SK-N-SH (cell line): ENCODE results near the gene LRRC2. TPM values are rescaled to one million over a fixed set of nuclear protein-coding genes. Genes with fewer than 3 reads are reported as not detected.

ENCODE experiments used
- CTCF ChIA-PET: fragments of 300-600, 350-600 bp; formaldehyde crosslinking; extraction: SDS; loops from one replicate; lab custom pipeline; 2021; lab: Yijun Ruan, JAX
- POLR2A ChIA-PET: fragments of 350-600 bp; sonication (Branson Sonifier 250); formaldehyde crosslinking; extraction: SDS; loops from one replicate; lab custom pipeline; 2020; ENCODE audit warnings: antibody characterized with exemption, inconsistent platforms; lab: Yijun Ruan, JAX
- DNase-seq: peaks from one replicate; pipeline ENCODE4 v3.0.0; 2012
- H2AFZ ChIP-seq: fragments of 200-600 bp; sonication (generic); 2 replicates; pipeline ENCODE4 v1.8.1; 2016; ENCODE audit warnings: antibody characterized with exemption, mild to moderate bottlenecking, low read depth
- H3F3A ChIP-seq: fragments of 200-600 bp; sonication (generic); replicated peaks from 2 replicates; pipeline ENCODE3; 2016; ENCODE audit warnings: antibody characterized with exemption, mild to moderate bottlenecking; ENCODE audit not compliant: insufficient read depth
- H3K27ac ChIP-seq, 2 experiments: fragments of 200-500 bp in 1 of 2; fragments of 200-600 bp in 1 of 2; sonication (Bioruptor generic) in 1 of 2; sonication (generic), shearing (Covaris generic) in 1 of 2; 2 replicates each; pipeline versions ENCODE4 v1.5.1 to v1.6.1; 2014 to 2016; ENCODE audit warnings: low read depth in 2 of 2, inconsistent platforms in 1 of 2, low read length in 1 of 2, mild to moderate bottlenecking in 1 of 2, mixed read lengths in 1 of 2
- H3K27me3 ChIP-seq: fragments of 200-600 bp; sonication (generic), shearing (Covaris generic); 2 replicates; pipeline ENCODE4 v1.6.1; 2016; ENCODE audit warnings: mixed run types; ENCODE audit not compliant: insufficient read depth
- H3K36me3 ChIP-seq, 2 experiments: fragments of 200-500 bp in 1 of 2; fragments of 200-600 bp in 1 of 2; sonication (Bioruptor generic) in 1 of 2; sonication (generic) in 1 of 2; replicated peaks in 1 of 2; 2 replicates each; pipeline versions ENCODE3 to v1.5.1; 2014 to 2016; ENCODE audit warnings: low read length in 1 of 2, mild to moderate bottlenecking in 1 of 2; ENCODE audit not compliant: insufficient read depth in 2 of 2, control insufficient read depth in 1 of 2
- H3K4me1 ChIP-seq, 2 experiments: fragments of 200-500 bp in 1 of 2; fragments of 200-600 bp in 1 of 2; sonication (Bioruptor generic) in 1 of 2; sonication (generic), shearing (Covaris generic) in 1 of 2; 2 replicates each; pipeline versions ENCODE4 v1.5.1 to v1.6.1; 2014 to 2016; ENCODE audit warnings: low read depth in 1 of 2, low read length in 1 of 2, mixed run types in 1 of 2; ENCODE audit not compliant: insufficient read depth in 2 of 2, control insufficient read depth in 1 of 2
- H3K4me2 ChIP-seq: fragments of 200-600 bp; sonication (generic), shearing (Covaris generic); 2 replicates; pipeline ENCODE4 v1.6.1; 2017; ENCODE audit warnings: mixed run types
- H3K4me3 ChIP-seq, 2 experiments: fragments of 200-500 bp in 1 of 2; fragments of 200-600 bp in 1 of 2; sonication (Bioruptor generic) in 1 of 2; sonication (generic), shearing (Covaris generic) in 1 of 2; 2 replicates each; pipeline versions ENCODE4 v1.5.1 to v1.8.1; 2014 to 2016; ENCODE audit warnings: low read depth in 2 of 2, inconsistent platforms in 1 of 2, low read length in 1 of 2, mild to moderate bottlenecking in 1 of 2, mixed read lengths in 1 of 2, moderate library complexity in 1 of 2
- H3K79me2 ChIP-seq: fragments of 200-600 bp; sonication (generic); 2 replicates; pipeline ENCODE4 v1.8.1; 2017; ENCODE audit warnings: mild to moderate bottlenecking; ENCODE audit not compliant: insufficient read depth
- H3K9ac ChIP-seq: fragments of 200-600 bp; sonication (generic); 2 replicates; pipeline ENCODE4 v1.6.1; 2017; ENCODE audit warnings: mixed run types
- H3K9me2 ChIP-seq: fragments of 200-600 bp; sonication (generic); 2 replicates; pipeline ENCODE4 v1.6.1; 2017; ENCODE audit warnings: mixed run types
- H3K9me3 ChIP-seq: fragments of 200-600 bp; sonication (generic); 2 replicates; pipeline ENCODE4 v1.6.1; 2017; ENCODE audit warnings: mixed run types, mild to moderate bottlenecking, moderate library complexity
- H4K20me1 ChIP-seq: fragments of 200-600 bp; sonication (generic); 2 replicates; pipeline ENCODE4 v1.6.1; 2017; ENCODE audit warnings: mild to moderate bottlenecking, mixed run types; ENCODE audit not compliant: insufficient read depth
- CHD2 ChIP-seq: fragments of 150-350 bp; IDR thresholded peaks from 2 replicates; pipeline ENCODE4 v1.6.1; 2018; ENCODE audit warnings: low read length; ENCODE audit not compliant: partially characterized antibody
- EP300 ChIP-seq, 2 experiments: IDR thresholded peaks; 2 replicates each; pipeline versions ENCODE4 v1.4.0 to v1.6.1; 2012; ENCODE audit warnings: borderline replicate concordance in 1 of 2, low read depth in 1 of 2, low read length in 1 of 2
- EZH2phosphoT487 ChIP-seq: fragments of 200-600 bp; sonication (generic); IDR thresholded peaks from 2 replicates; pipeline ENCODE4 v1.6.1; 2017; ENCODE audit warnings: low read depth, mixed run types, mild to moderate bottlenecking, antibody characterized with exemption, moderate library complexity, borderline replicate concordance
- GABPA ChIP-seq: IDR thresholded peaks from 2 replicates; pipeline ENCODE4 v1.4.0; 2012; ENCODE audit warnings: low read depth, mild to moderate bottlenecking
- GATA2 ChIP-seq: sonication (generic); formaldehyde crosslinking; IDR thresholded peaks from 2 replicates; pipeline ENCODE4 v1.5.0; 2020; ENCODE audit warnings: mild to moderate bottlenecking, missing genetic modification reagents
- JUND ChIP-seq: IDR thresholded peaks from 2 replicates; pipeline ENCODE4 v1.4.0; 2012
- NRF1 ChIP-seq: IDR thresholded peaks from 2 replicates; pipeline ENCODE4 v1.6.1; 2012; ENCODE audit warnings: low read depth, mild to moderate bottlenecking, low read length
- RAD21 ChIP-seq: IDR thresholded peaks from 2 replicates; pipeline ENCODE4 v1.6.1; 2012; ENCODE audit warnings: mild to moderate bottlenecking, low read length
- RCOR1 ChIP-seq: fragments of 150-350 bp; IDR thresholded peaks from 2 replicates; pipeline ENCODE4 v1.6.1; 2017; ENCODE audit warnings: antibody characterized with exemption, low read length
- RXRA ChIP-seq: IDR thresholded peaks from 2 replicates; pipeline ENCODE4 v1.4.0; 2012; ENCODE audit warnings: low read depth, mild to moderate bottlenecking, borderline replicate concordance
- SIN3A ChIP-seq: IDR thresholded peaks from 2 replicates; pipeline ENCODE4 v1.6.1; 2012; ENCODE audit warnings: low read depth, mild to moderate bottlenecking, low read length, moderate library complexity, borderline replicate concordance
- SMC3 ChIP-seq: IDR thresholded peaks from 2 replicates; pipeline ENCODE4 v1.6.1; 2012; ENCODE audit warnings: low read depth, low read length, improper control_type of control experiment
- TAF1 ChIP-seq: IDR thresholded peaks from 2 replicates; pipeline ENCODE4 v1.6.1; 2012; ENCODE audit warnings: low read depth, mild to moderate bottlenecking, low read length, moderate library complexity, borderline replicate concordance
- TCF12 ChIP-seq: IDR thresholded peaks from 2 replicates; pipeline ENCODE4 v1.4.0; 2012
- WGBS: methylation state at CpG from one replicate; pipeline ENCODE4 v1.1.6; 2017; ENCODE audit warnings: low lambda C conversion rate; 5-methylcytosine and 5-hydroxymethylcytosine counted together
- polyA plus RNA-seq, 3 experiments: library from polyadenylated mRNA; depleted of rRNA; stranded (reverse); fragments of >200 nt; gene quantifications; 2 replicates each; pipeline ENCODE4 v1.2.3, GENCODE V29; 2012
- TF ChIP-seq, protein P1 (sequence below): IDR thresholded peaks from 2 replicates; pipeline ENCODE4; 2012
- TF ChIP-seq, protein P2 (sequence below): IDR thresholded peaks from 2 replicates; pipeline ENCODE4 v1.4.0; 2012; ENCODE audit warnings: low read depth
- TF ChIP-seq, protein P3 (sequence below): fragments of 200-600 bp; sonication (generic); IDR thresholded peaks from 2 replicates; pipeline ENCODE4 v1.6.1; 2017; ENCODE audit warnings: antibody characterized with exemption, mild to moderate bottlenecking, moderate library complexity
- TF ChIP-seq, protein P4 (sequence below): IDR thresholded peaks from 2 replicates; pipeline ENCODE4 v1.4.0; 2012; ENCODE audit warnings: low read depth, borderline replicate concordance
- TF ChIP-seq, protein P5 (sequence below): IDR thresholded peaks from 2 replicates; pipeline ENCODE4 v1.4.0; 2012; ENCODE audit warnings: low read depth, borderline replicate concordance

Gene LRRC2
- polyA plus RNA-seq, 1 of the 3 experiments (the other 2 are of a cell fraction) = 0.13 TPM

DNA sequence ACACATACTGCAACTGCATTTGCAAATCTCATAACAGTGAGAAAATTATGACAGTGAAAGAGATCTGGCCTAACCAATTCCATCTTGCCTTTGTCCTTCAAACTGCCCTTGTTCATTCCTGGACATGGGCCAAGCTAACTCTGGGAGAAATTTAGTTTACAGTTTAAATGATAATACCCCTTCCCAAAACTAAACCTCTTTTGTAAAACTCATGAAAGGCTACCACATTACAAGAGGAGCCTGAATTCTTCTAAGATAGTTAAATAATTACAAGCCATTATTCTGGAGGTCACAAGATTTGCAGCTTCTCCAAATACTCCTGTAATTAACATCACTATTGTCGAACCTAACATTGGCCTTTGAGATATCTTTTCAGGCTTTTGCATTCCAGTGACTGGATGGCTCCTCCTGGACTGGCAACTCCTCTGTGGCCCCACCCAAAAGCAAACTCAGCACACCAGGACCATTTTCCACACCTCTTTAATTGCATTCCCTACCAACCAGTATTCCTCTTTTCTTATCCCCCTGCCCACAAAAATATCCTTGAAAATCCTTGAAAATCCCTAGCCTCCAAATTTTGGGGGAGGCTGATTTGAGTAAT lies 37.4 kb upstream of the LRRC2 start:
- CTCF ChIA-PET = interaction anchor here (1.2 kb wide), 1 partner anchor 306 kb away, joined by 3 read pairs; no protein-coding TSS in a partner anchor
- no peaks in the 10 kb centered on the region for H4K20me1 ChIP-seq
- WGBS = 18% methylated on average over 1 of the region's 1 CpG

DNA sequence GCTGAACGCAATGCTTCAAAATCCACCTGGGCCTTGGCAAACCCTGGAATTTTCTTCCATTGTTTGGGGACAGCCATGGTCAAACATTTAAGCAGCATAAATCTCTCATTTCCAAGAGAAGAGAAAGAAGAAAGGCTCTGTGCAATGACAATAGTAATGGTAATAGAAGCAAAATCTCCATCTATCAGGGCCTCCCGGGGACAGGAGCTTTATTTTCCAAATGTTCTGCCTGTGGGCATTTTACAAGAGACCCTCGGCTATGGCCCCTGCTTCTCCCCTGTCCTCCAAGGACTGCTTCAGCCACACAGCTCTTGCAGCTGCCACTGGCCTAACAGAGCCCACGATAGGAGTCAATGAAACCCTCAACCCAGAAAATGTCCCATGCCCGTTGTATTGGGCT lies 33.5 kb upstream of the LRRC2 start:
- WGBS = 41% methylated on average over 4 of the region's 5 CpGs
- no peaks in the 10 kb centered on the region for H3K4me1 ChIP-seq
- POLR2A ChIA-PET = no interaction called here
- no peaks in the 10 kb centered on the region for H3K9me3 ChIP-seq
- H3K27me3 ChIP-seq = no peaks in the 10 kb centered on the region
- H3K4me3 ChIP-seq = no peak overlapping the region
- H3K9me2 ChIP-seq = no peaks in the 10 kb centered on the region
- H3K36me3 ChIP-seq = no peaks in the 10 kb centered on the region
- no peak overlapping the region for H3K27ac ChIP-seq
- H3F3A ChIP-seq = no peaks in the 10 kb centered on the region
- H4K20me1 ChIP-seq = no peaks in the 10 kb centered on the region
- H2AFZ ChIP-seq = no peak overlapping the region
- no peaks in the 10 kb centered on the region for H3K79me2 ChIP-seq
- CTCF ChIA-PET = interaction anchor here (0.7 to 2.5 kb wide), 3 partner anchors 10 to 111 kb away, joined by 3 to 8 read pairs (median 6); no protein-coding TSS in a partner anchor
- H3K9ac ChIP-seq = no peak overlapping the region
- DNase-seq = no peak
- no peak overlapping the region for H3K4me2 ChIP-seq
- TF ChIP-seq NRF1 (no peak), GATA2 (no peak), JUND (no peak), SIN3A (no peak), TAF1 (no peak), SMC3 (no peak), RCOR1 (no peak), RXRA (no peak), TCF12 (no peak)
- TF ChIP-seq, protein P1, sequence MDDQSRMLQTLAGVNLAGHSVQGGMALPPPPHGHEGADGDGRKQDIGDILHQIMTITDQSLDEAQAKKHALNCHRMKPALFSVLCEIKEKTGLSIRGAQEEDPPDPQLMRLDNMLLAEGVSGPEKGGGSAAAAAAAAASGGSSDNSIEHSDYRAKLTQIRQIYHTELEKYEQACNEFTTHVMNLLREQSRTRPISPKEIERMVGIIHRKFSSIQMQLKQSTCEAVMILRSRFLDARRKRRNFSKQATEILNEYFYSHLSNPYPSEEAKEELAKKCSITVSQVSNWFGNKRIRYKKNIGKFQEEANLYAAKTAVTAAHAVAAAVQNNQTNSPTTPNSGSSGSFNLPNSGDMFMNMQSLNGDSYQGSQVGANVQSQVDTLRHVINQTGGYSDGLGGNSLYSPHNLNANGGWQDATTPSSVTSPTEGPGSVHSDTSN = no peak
- TF ChIP-seq, protein P2, sequence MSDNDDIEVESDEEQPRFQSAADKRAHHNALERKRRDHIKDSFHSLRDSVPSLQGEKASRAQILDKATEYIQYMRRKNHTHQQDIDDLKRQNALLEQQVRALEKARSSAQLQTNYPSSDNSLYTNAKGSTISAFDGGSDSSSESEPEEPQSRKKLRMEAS = no peak
- TF ChIP-seq, protein P3, sequence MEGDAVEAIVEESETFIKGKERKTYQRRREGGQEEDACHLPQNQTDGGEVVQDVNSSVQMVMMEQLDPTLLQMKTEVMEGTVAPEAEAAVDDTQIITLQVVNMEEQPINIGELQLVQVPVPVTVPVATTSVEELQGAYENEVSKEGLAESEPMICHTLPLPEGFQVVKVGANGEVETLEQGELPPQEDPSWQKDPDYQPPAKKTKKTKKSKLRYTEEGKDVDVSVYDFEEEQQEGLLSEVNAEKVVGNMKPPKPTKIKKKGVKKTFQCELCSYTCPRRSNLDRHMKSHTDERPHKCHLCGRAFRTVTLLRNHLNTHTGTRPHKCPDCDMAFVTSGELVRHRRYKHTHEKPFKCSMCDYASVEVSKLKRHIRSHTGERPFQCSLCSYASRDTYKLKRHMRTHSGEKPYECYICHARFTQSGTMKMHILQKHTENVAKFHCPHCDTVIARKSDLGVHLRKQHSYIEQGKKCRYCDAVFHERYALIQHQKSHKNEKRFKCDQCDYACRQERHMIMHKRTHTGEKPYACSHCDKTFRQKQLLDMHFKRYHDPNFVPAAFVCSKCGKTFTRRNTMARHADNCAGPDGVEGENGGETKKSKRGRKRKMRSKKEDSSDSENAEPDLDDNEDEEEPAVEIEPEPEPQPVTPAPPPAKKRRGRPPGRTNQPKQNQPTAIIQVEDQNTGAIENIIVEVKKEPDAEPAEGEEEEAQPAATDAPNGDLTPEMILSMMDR = no peak

More for the DNA sequence above, 37.4 kb upstream of the LRRC2 start:
- Histone ChIP-seq H3K9me3 (no peaks in the 10 kb centered on the region), H2AFZ (no peak overlapping the region), H3K27me3 (no peaks in the 10 kb centered on the region), H3K36me3 (no peaks in the 10 kb centered on the region), H3F3A (no peaks in the 10 kb centered on the region), H3K27ac (no peak overlapping the region), H3K79me2 (no peaks in the 10 kb centered on the region), H3K9me2 (no peaks in the 10 kb centered on the region), H3K9ac (no peak overlapping the region), H3K4me1 (no peaks in the 10 kb centered on the region), H3K4me3 (no peak overlapping the region), H3K4me2 (no peak overlapping the region)
- TF ChIP-seq GABPA (no peak), RAD21 (no peak), EP300 (IDR thresholded peaks at IDR 0.05; ENCODE audit: borderline replicate concordance in 1 of 2, low read depth in 1 of 2, low read length in 1 of 2) (no peak), EZH2phosphoT487 (no peak), CHD2 (no peak), SIN3A (no peak), NRF1 (no peak)
- TF ChIP-seq, protein P2 = no peak
- TF ChIP-seq, protein P4, sequence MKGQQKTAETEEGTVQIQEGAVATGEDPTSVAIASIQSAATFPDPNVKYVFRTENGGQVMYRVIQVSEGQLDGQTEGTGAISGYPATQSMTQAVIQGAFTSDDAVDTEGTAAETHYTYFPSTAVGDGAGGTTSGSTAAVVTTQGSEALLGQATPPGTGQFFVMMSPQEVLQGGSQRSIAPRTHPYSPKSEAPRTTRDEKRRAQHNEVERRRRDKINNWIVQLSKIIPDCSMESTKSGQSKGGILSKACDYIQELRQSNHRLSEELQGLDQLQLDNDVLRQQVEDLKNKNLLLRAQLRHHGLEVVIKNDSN = no peak
- TF ChIP-seq, protein P1 = no peak
- TF ChIP-seq, protein P5, sequence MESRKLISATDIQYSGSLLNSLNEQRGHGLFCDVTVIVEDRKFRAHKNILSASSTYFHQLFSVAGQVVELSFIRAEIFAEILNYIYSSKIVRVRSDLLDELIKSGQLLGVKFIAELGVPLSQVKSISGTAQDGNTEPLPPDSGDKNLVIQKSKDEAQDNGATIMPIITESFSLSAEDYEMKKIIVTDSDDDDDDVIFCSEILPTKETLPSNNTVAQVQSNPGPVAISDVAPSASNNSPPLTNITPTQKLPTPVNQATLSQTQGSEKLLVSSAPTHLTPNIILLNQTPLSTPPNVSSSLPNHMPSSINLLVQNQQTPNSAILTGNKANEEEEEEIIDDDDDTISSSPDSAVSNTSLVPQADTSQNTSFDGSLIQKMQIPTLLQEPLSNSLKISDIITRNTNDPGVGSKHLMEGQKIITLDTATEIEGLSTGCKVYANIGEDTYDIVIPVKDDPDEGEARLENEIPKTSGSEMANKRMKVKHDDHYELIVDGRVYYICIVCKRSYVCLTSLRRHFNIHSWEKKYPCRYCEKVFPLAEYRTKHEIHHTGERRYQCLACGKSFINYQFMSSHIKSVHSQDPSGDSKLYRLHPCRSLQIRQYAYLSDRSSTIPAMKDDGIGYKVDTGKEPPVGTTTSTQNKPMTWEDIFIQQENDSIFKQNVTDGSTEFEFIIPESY = no peak
- no peak for DNase-seq
- POLR2A ChIA-PET = no interaction called here
